BLaER1 treated with 17β-estradiol and CSF1 and Interleukin-3, amounts not matched to agents 10 nM and 100 nM (cell line): ENCODE measurements around the gene RAPGEF6.

ENCODE experiments used
- H3K27ac ChIP-seq, 11 experiments: shearing (Covaris generic); formaldehyde crosslinking; 2 replicates each; pipeline ENCODE4 v1.8.1; 2022
- H3K27me3 ChIP-seq, 11 experiments: shearing (Covaris generic); formaldehyde crosslinking; 2 replicates each; pipeline ENCODE4 v1.8.1; 2022
- H3K36me3 ChIP-seq, 11 experiments: shearing (Covaris generic); formaldehyde crosslinking; 2 replicates each; pipeline ENCODE4 v1.8.1; 2022
- H3K4me1 ChIP-seq, 10 experiments: shearing (Covaris generic); formaldehyde crosslinking; 2 replicates each; pipeline ENCODE4 v1.8.1; 2022
- H3K4me2 ChIP-seq, 11 experiments: shearing (Covaris generic); formaldehyde crosslinking; 2 replicates each; pipeline ENCODE4 v1.8.1; 2022
- H3K4me3 ChIP-seq, 10 experiments: shearing (Covaris generic); formaldehyde crosslinking; 2 replicates each; pipeline ENCODE4 v1.8.1; 2022
- H3K9ac ChIP-seq, 11 experiments: shearing (Covaris generic); formaldehyde crosslinking; 2 replicates each; pipeline ENCODE4 v1.8.1; 2022
- H3K9me3 ChIP-seq, 11 experiments: shearing (Covaris generic); formaldehyde crosslinking; replicated peaks in 1 of 11; 2 replicates each; pipeline ENCODE4 v1.8.1; 2022
- H4K20me1 ChIP-seq, 11 experiments: shearing (Covaris generic); formaldehyde crosslinking; 2 replicates each; pipeline ENCODE4 v1.8.1; 2022
- Cebpa-rat ChIP-seq, 11 experiments: shearing (Covaris generic); IDR thresholded peaks; 2 replicates each; pipeline ENCODE4 v1.8.1; 2022

RAPGEF6 gene

DNA sequence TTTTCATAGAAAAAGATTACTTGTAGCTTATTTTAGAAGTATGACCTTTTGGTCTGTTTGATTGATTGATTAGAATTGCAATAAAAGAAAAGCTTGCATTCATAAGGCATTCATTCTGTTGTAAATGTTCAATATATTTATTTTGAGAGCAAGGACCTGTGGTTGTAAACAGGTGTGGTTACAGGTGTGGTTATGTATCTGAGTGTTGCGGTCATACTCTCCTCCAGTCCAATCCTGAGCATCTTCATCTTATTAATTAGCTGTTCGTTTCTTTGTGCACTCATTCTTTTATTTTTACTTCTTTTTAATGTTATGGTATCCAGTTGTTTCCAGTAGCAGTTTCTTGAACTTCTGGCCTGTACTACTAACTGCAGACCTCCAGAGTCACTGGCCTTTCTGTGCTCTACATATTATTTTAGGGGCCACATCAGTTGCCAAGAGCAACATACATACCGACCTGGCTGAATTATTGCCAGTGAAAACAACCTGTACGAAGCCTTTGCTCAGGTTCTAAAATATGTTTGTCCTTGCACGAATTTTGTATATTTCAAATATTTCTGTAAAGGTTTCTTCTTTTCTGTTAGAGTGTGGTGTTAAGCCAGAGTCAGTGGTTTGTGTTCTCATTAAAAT lies 242.4 kb downstream of the RAPGEF6 start:
- H3K27me3 ChIP-seq, result no peaks in the 10 kb centered on the region
- no peak overlapping the region for H3K27ac ChIP-seq
- no peak overlapping the region for H3K4me2 ChIP-seq
- TF ChIP-seq Cebpa-rat (IDR thresholded peaks at IDR 0.05), result no peak
- no peak overlapping the region for H3K9ac ChIP-seq
- H3K36me3 ChIP-seq, result peaks cover 85 to 100% (median 98%) of the 10 kb centered on the region in 11 experiments
- no peak overlapping the region for H3K4me3 ChIP-seq
- H3K4me1 ChIP-seq, result peaks cover 0 to 8% (median 0%) of the 10 kb centered on the region in 10 experiments; a peak in 1 of 20 replicates
- no peaks in the 10 kb centered on the region for H3K9me3 ChIP-seq
- H4K20me1 ChIP-seq, result peaks cover 0 to 17% (median 0%) of the 10 kb centered on the region in 11 experiments; a peak in 4 of 22 replicates

DNA sequence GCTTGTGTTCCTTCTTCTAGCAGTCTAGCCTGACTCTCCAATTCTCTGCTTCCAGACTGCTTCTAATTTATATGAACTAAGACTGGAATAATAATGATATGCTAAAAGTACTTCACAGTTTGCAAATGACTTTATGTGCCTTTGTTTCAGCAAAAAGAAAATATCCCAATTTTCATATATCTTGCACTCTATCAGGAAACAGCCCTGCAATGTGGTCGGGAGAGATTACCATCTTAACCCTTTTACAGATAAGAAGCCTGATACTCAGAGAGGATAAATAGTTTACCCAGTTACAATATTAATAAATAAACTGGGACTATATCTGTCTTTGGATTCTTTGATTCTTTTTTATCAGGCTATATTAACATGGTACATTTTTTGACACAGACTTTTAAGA lies 245.2 kb downstream of the RAPGEF6 start:
- Histone ChIP-seq H3K9ac (no peak overlapping the region), H3K9me3 (no peaks in the 10 kb centered on the region), H3K27me3 (no peaks in the 10 kb centered on the region), H3K4me2 (no peak overlapping the region), H3K27ac (no peak overlapping the region), H3K36me3 (peaks cover 88 to 100% (median 96%) of the 10 kb centered on the region in 11 experiments), H4K20me1 (peaks cover 0 to 30% (median 4%) of the 10 kb centered on the region in 11 experiments; a peak in 10 of 22 replicates), H3K4me3 (no peak overlapping the region), H3K4me1 (0 out of 20 replicates have a peak, but pooled peaks cover 0 to 6% (median 0%) of the 10 kb centered on the region in 10 experiments)
- TF ChIP-seq Cebpa-rat (IDR thresholded peaks at IDR 0.05), result no peak

DNA sequence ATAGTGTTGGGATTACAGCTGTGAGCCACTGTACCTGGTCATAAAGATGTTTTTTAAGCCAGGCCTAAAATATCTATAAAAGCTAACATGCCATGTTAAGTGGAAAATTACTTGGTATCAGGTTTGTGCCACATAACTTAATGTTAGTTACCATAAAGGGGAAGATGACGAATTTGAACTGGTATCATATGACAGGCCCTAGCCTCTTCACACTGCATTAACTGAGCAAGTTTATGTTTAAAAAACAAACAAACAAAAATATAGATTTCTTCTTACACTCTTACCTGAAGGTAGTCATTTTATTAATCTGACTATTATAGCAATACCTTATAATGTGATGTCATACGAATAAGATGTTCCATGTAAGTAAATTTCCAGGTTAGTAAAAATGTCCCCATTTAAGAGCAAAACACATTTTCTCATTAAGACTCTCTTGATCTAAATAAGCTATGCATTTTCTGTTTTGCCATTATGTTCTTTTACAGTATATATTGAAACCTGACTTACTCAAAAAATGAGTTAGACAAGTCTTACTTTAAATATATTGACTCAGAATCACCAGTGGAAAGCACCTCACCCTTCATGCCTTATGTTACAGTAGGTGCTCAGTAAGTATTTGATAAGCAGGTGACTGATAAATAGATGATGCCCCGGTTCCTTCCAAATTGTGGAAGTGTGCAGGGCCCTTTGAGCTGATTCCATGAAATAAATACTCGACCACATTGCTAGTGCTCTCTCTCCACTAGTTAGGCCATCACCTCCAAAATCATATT lies 245.7 kb downstream of the RAPGEF6 start:
- no peak overlapping the region for H3K4me2 ChIP-seq
- H3K27ac ChIP-seq, result no peak overlapping the region
- no peak for TF ChIP-seq Cebpa-rat (IDR thresholded peaks at IDR 0.05)
- no peak overlapping the region for H3K9ac ChIP-seq
- peaks cover 0 to 36% (median 4%) of the 10 kb centered on the region in 11 experiments; a peak in 10 of 22 replicates for H4K20me1 ChIP-seq
- H3K27me3 ChIP-seq, result no peaks in the 10 kb centered on the region
- H3K4me3 ChIP-seq, result no peak overlapping the region
- H3K36me3 ChIP-seq, result peaks cover 83 to 100% (median 91%) of the 10 kb centered on the region in 11 experiments
- H3K9me3 ChIP-seq, result no peaks in the 10 kb centered on the region
- 0 out of 20 replicates have a peak, but pooled peaks cover 0 to 6% (median 0%) of the 10 kb centered on the region in 10 experiments for H3K4me1 ChIP-seq

DNA sequence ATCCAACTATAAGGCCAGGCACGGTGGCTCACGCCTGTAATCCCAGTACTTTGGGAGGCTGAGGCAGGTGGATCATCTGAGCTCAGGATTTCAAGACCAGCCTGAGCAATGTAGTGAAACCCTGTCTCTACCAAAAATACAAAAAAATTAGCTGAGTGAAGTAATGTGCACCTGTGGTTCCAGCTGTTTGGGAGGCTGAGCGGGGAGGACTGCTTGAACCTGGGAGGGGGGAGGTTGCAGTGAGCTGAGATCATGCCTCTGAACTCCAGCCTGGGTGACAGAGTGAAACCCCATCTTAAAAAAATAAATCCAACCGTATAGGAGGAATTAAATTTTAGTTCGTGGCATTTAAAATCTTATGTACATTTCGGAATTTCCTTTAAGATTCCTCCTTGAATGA lies 247.8 kb downstream of the RAPGEF6 start:
- Histone ChIP-seq H3K9me3 (no peaks in the 10 kb centered on the region), H3K36me3 (peaks cover 63 to 90% (median 71%) of the 10 kb centered on the region in 11 experiments), H3K27ac (no peak overlapping the region), H4K20me1 (peaks cover 0 to 51% (median 17%) of the 10 kb centered on the region in 11 experiments; a peak in 13 of 22 replicates), H3K27me3 (no peaks in the 10 kb centered on the region), H3K4me3 (no peak overlapping the region), H3K9ac (no peak overlapping the region), H3K4me2 (no peak overlapping the region), H3K4me1 (peaks cover 4 to 23% (median 8%) of the 10 kb centered on the region in 10 experiments; a peak in 18 of 20 replicates)
- no peak for TF ChIP-seq Cebpa-rat (IDR thresholded peaks at IDR 0.05)

DNA sequence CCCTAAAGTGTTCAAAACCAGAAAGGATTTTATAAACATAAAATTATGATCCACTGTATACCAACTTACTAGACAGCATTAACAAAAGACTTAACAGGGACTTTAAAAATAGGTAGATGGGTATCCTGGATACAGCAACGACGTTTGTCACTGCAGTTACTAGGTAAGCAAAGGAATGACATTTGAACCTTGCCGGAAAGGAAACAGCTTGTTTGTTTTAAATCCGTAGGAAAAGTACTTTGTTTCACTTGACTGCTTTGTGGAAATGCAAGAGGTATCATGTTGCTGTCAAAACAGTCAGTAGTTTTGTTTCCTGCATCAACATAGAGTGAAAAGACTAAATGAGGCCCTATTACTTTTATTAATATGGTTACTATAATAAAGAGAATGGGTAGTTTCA lies 248.2 kb downstream of the RAPGEF6 start:
- H3K36me3 ChIP-seq, result peaks cover 58 to 90% (median 66%) of the 10 kb centered on the region in 11 experiments
- no peak for TF ChIP-seq Cebpa-rat (IDR thresholded peaks at IDR 0.05)
- peaks cover 9 to 28% (median 13%) of the 10 kb centered on the region in 10 experiments for H3K4me1 ChIP-seq
- no peak overlapping the region for H3K27ac ChIP-seq
- no peaks in the 10 kb centered on the region for H3K27me3 ChIP-seq
- H3K4me2 ChIP-seq, result no peak overlapping the region
- H3K9ac ChIP-seq, result no peak overlapping the region
- H3K4me3 ChIP-seq, result no peak overlapping the region
- H3K9me3 ChIP-seq, result no peaks in the 10 kb centered on the region
- peaks cover 0 to 49% (median 17%) of the 10 kb centered on the region in 11 experiments; a peak in 13 of 22 replicates for H4K20me1 ChIP-seq

DNA sequence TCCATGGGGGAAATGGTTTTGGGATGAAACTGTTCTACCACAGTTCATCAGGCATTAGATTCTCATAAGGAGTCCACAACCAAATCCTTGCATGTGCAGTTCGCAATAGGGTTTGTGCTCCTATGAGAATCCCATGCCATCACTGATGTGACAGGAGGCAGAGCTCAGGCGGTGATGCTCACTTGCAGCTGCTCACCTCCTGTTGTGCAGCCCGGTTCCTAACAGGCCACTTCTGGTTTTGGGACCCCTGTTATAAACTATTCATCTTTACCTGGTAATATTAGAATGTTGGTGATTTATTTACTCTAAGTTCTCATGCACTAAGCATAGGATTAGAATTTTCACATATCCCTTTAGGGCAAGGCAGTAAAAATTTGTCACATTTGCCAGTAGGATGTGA lies 248.9 kb downstream of the RAPGEF6 start:
- Histone ChIP-seq H3K4me3 (no peak overlapping the region), H3K36me3 (peaks cover 51 to 90% (median 60%) of the 10 kb centered on the region in 11 experiments), H3K9ac (no peak overlapping the region), H3K27ac (no peak overlapping the region), H4K20me1 (peaks cover 0 to 47% (median 17%) of the 10 kb centered on the region in 11 experiments; a peak in 13 of 22 replicates), H3K27me3 (no peaks in the 10 kb centered on the region), H3K4me1 (peaks cover 16 to 34% (median 20%) of the 10 kb centered on the region in 10 experiments), H3K4me2 (no peak overlapping the region), H3K9me3 (no peaks in the 10 kb centered on the region)
- no peak for TF ChIP-seq Cebpa-rat (IDR thresholded peaks at IDR 0.05)

DNA sequence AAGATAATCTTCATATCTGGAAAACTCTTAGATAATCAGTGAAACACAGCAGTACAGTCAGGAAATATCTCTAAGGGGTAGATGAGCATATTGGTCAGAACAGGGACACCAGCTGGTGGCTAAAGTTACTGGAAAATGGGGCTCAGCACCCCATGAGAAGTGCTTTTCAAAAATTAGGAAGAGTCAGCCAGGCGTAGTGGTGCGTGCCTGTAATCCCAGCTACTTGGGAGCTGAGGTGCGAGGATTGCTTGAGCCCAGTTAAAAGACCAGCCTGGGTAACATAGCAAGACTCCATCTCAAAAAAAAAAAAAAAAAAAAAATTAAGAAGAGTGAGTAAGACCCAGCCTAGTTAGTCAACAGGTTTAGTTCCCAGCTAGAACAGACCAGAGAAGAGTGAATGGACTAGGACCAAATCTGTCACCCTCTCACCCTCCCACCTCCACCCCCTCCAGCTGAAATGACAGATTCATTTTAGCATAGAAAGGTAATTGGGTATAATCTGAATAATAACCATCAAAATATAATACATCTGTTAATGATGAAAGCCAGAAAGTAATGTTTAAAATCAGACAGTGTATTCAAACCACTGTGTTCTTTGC lies 250.3 kb downstream of the RAPGEF6 start:
- no peak overlapping the region; a peak in 1 of 22 replicates for H3K27ac ChIP-seq

DNA sequence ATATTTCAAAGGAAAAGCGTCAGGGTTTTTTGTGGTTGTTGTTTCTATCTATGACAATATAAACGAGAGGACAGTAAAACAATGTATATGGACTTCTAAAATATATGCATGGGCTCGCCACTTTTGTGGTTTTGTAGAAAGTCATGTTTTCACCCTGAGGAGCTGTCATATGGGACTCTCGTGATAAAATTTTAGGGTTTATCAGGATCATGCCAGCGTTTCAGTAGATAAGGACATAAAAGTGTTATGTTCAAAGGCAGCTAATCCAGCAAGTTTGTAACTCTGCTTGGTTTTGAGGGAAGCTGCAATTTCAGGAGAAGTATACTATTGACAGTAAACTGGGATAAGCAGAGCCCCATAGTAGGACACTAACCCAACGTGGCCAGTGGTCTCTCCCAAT lies 250.9 kb downstream of the RAPGEF6 start:
- Histone ChIP-seq H3K4me2 (no peak overlapping the region), H3K9ac (no peak overlapping the region), H3K27ac (no peak overlapping the region; a peak in 1 of 22 replicates), H4K20me1 (peaks cover 0 to 47% (median 17%) of the 10 kb centered on the region in 11 experiments; a peak in 13 of 22 replicates), H3K27me3 (no peaks in the 10 kb centered on the region), H3K4me3 (no peak overlapping the region), H3K9me3 (no peaks in the 10 kb centered on the region), H3K36me3 (peaks cover 34 to 76% (median 40%) of the 10 kb centered on the region in 11 experiments), H3K4me1 (peaks cover 35 to 52% (median 39%) of the 10 kb centered on the region in 10 experiments)
- TF ChIP-seq Cebpa-rat (IDR thresholded peaks at IDR 0.05), result no peak

More for the DNA sequence above, 250.3 kb downstream of the RAPGEF6 start:
- H3K36me3 ChIP-seq, result peaks cover 38 to 81% (median 46%) of the 10 kb centered on the region in 11 experiments
- no peaks in the 10 kb centered on the region for H3K27me3 ChIP-seq
- no peak overlapping the region for H3K9ac ChIP-seq
- peaks cover 30 to 48% (median 34%) of the 10 kb centered on the region in 10 experiments for H3K4me1 ChIP-seq
- H3K9me3 ChIP-seq, result no peaks in the 10 kb centered on the region
- H3K4me2 ChIP-seq, result no peak overlapping the region
- H4K20me1 ChIP-seq, result peaks cover 0 to 47% (median 17%) of the 10 kb centered on the region in 11 experiments; a peak in 13 of 22 replicates
- no peak for TF ChIP-seq Cebpa-rat (IDR thresholded peaks at IDR 0.05)
- no peak overlapping the region for H3K4me3 ChIP-seq
